Ascending aorta (tissue), 2 donors: Measurements from ENCODE around the gene GRIA3. TPM values are rescaled to one million over a fixed set of nuclear protein-coding genes. Genes with fewer than 3 reads are reported as not detected.

Experiments
- DNase-seq, 2 donors: peaks; one replicate each; pipeline ENCODE4 v3.0.0-alpha.2; 2019; ENCODE audit warnings: low spot score in 2 of 2
- H3K27ac ChIP-seq, 2 donors: fragments of 200-600 bp; sonication (generic); one replicate each; pipeline ENCODE4 v1.5.1; 2016 to 2017; ENCODE audit warnings: mild to moderate bottlenecking in 1 of 2
- H3K27me3 ChIP-seq: fragments of 200-600 bp; sonication (generic); one replicate; pipeline ENCODE4 v1.5.1; 2017
- H3K36me3 ChIP-seq, 2 donors: fragments of 200-600 bp; sonication (generic); one replicate each; pipeline ENCODE4 v1.5.1; 2016
- H3K4me1 ChIP-seq, 2 donors: fragments of 200-600 bp; sonication (generic); one replicate each; pipeline ENCODE4 v1.5.1; 2016 to 2017; ENCODE audit warnings: mild to moderate bottlenecking in 1 of 2
- H3K4me3 ChIP-seq, 2 donors: fragments of 200-600 bp; sonication (generic); one replicate each; pipeline ENCODE4 v1.5.1; 2016 to 2017; ENCODE audit warnings: mild to moderate bottlenecking in 1 of 2
- H3K9me3 ChIP-seq, 2 donors: fragments of 200-600 bp; sonication (generic); one replicate each; pipeline ENCODE4 v1.5.1; 2016
- CTCF ChIP-seq, 3 experiments: fragments of 200-600 bp in 2 of 3; fragments of 450-650 bp in 1 of 3; sonication (generic) in 2 of 3; IDR thresholded peaks; one replicate each; pipeline ENCODE4 v1.5.1; 2016 to 2019; ENCODE audit warnings: antibody characterized with exemption in 3 of 3, mild to moderate bottlenecking in 1 of 3, moderate library complexity in 1 of 3
- intact Hi-C: fragments of 100-400 bp; cut with DNase I; formaldehyde crosslinking; loops from one replicate; pipeline ENCODE4 v1.15.1; 2023
- total RNA-seq: library from RNA; depleted of rRNA; stranded (reverse); fragments of >200 nt; gene quantifications from one replicate; pipeline ENCODE4 v1.1.0, GENCODE V29; 2016

GRIA3 gene
- total RNA-seq, 1 donor from 2014 or later = 2.8 TPM

GRCh38 chrX:123210252-123210651 lies 26.2 kb downstream of the GRIA3 start:
- Histone ChIP-seq H3K9me3 (no peaks in the 10 kb centered on the region), H3K27me3 (no peaks in the 10 kb centered on the region), H3K27ac (no peak overlapping the region), H3K4me3 (no peak overlapping the region), H3K36me3 (no peaks in the 10 kb centered on the region), H3K4me1 (no peaks in the 10 kb centered on the region)
- TF ChIP-seq CTCF (IDR thresholded peaks at IDR 0.05) = no peak
- intact Hi-C loops = no loop called here
- no peak for DNase-seq

DNA sequence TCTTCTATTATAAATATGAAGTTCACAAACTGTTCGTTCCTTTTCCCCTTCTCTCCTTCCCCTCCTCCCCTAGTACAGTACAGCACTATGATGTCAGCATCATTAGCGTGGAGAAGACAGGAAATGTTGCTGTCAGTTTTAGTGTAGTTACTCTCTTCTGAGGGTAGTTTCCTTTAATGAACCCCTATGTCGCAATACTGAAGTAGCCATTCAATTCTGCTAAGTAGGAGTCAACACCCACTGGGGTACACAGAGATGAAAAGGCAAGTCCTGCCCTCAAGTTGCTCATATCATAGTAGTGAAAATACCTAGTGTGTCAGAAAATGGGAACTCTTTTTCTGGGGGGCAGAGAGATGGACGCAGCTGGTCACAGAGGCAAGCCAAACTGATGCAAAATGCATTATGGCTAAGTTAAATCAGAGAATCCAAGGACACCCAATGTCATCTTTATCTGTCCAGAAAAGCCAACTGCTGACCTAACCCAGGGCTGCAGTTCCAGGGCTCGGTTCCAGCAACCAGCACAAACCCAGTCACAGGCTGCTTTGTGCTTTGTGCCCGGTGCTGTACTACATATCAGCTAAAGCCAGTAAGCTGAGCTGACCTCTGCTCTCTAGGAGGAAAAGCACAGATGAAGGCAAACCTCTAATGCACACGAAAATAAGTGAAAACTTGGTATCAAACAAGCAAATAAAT lies 31.5 kb downstream of the GRIA3 start:
- H3K27ac ChIP-seq = no peak overlapping the region
- DNase-seq = no peak
- H3K4me1 ChIP-seq = peaks cover 0 to 4% of the 10 kb centered on the region in 2 donors
- H3K36me3 ChIP-seq = no peaks in the 10 kb centered on the region
- no peak overlapping the region for H3K4me3 ChIP-seq
- no peaks in the 10 kb centered on the region for H3K27me3 ChIP-seq
- intact Hi-C loops = no loop called here
- TF ChIP-seq CTCF (IDR thresholded peaks at IDR 0.05) = no peak
- H3K9me3 ChIP-seq = no peaks in the 10 kb centered on the region

- Histone ChIP-seq H3K36me3 (no peaks in the 10 kb centered on the region), H3K27me3 (no peaks in the 10 kb centered on the region), H3K4me3 (no peak overlapping the region), H3K27ac (no peak overlapping the region), H3K9me3 (no peaks in the 10 kb centered on the region), H3K4me1 (peaks cover 0 to 4% of the 10 kb centered on the region in 2 donors)
- no peak for TF ChIP-seq CTCF (IDR thresholded peaks at IDR 0.05)
- no peak for DNase-seq
- intact Hi-C loops = no loop called here
Observed at GRCh38 chrX:123217077-123217476, 33.0 kb downstream of the GRIA3 start.

DNA sequence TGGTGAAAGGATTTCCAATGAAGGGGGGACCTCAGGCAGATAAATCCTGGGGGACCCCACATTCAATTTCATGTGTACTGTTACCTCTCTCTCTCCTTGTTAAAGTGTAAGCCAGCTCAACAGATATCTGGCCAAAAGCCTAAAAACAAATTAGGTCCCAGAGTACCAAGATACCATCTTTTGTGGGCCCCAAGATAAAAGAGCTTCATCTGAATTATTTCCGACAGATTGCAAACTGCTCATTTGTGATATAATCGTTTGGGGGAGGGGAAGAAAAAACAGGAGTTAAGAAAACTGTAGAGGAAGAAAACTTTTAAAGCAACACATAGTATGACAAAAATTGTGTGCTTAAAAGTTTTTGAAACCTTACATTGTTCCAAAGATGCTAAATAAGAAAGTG lies 33.6 kb downstream of the GRIA3 start:
- Histone ChIP-seq H3K4me1 (peaks cover 0 to 4% of the 10 kb centered on the region in 2 donors), H3K27ac (no peak overlapping the region), H3K27me3 (no peaks in the 10 kb centered on the region), H3K9me3 (no peaks in the 10 kb centered on the region), H3K36me3 (no peaks in the 10 kb centered on the region), H3K4me3 (no peak overlapping the region)
- DNase-seq = no peak
- TF ChIP-seq CTCF (IDR thresholded peaks at IDR 0.05) = no peak
- intact Hi-C loops = no loop called here

DNA sequence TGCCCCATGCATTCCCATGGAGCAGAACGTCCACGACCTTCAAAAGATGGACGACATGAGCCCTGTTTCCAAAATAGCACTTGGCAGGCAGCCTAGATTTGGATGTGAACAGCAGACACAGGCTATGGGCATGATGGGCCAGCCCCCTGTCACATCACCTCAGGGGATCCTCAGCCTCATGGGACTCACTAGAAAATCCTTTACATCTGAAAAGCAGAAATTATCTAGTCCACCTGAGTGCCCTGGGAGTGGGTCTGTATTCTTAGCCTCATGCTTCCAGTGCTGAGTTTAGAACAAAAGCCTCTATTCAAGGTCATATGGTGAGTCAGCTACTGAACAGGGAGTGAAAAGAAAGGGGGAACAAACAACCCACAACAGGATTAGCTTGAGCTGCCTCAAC lies 35.8 kb downstream of the GRIA3 start:
- intact Hi-C loops = loop anchor here (5.0 kb wide), 1 partner anchor 33 kb away; no protein-coding TSS in a partner anchor
- Histone ChIP-seq H3K27me3 (no peaks in the 10 kb centered on the region), H3K9me3 (no peaks in the 10 kb centered on the region), H3K4me3 (no peak overlapping the region), H3K36me3 (no peaks in the 10 kb centered on the region), H3K4me1 (peaks cover 0 to 6% of the 10 kb centered on the region in 2 donors), H3K27ac (no peak overlapping the region)
- DNase-seq = no peak
- no peak for TF ChIP-seq CTCF (IDR thresholded peaks at IDR 0.05)
